Adipose tissue (tissue), 3 donors: Measurements from ENCODE around the gene PAGR1. TPM values are rescaled to one million over a fixed set of nuclear protein-coding genes. Genes with fewer than 3 reads are reported as not detected.
"Not testable (repeated sequence)": the region's sequence is repeated elsewhere in the genome, so short reads cannot be mapped to it uniquely, and the experiment has no call there.

Experiments
- H3K27ac ChIP-seq: one replicate; pipeline ENCODE4 v1.5.1; 2013; ENCODE audit warnings: low read depth, low read length
- WGBS, 3 donors: extraction: QIAGEN DNeasy Blood & Tissue Kit; methylation state at CpG; one replicate each; pipeline ENCODE4 v1.1.7; 2013; 5-methylcytosine and 5-hydroxymethylcytosine counted together
- polyA plus RNA-seq, 3 donors: library from polyadenylated mRNA; stranded (reverse); fragments of 200-250 nt; gene quantifications; one replicate each; pipeline ENCODE4 v1.2.3, GENCODE V29; 2013
- donor health status: healthy with polysubstance abuse.
- donor health status: Bipolar disorder and iron deficiency.
- donor health status: healthy.

Gene PAGR1
- 10 to 100 TPM; 15.2 to 33.3 (median 18.5) TPM for polyA plus RNA-seq

- 0 to 1% (median 1%) methylated on average over 57 to 70 of the region's 70 CpGs for WGBS, 3 donors
- H3K27ac ChIP-seq = peak within 1 kb of the TSS; percentile 34
Measured at GRCh38 chr16:29815793-29816693, at the start of gene PAGR1. Gene PAGR1 (plus strand): TSS chr16:29816152. CDS start chr16:29816526, 374 bp downstream.

DNA sequence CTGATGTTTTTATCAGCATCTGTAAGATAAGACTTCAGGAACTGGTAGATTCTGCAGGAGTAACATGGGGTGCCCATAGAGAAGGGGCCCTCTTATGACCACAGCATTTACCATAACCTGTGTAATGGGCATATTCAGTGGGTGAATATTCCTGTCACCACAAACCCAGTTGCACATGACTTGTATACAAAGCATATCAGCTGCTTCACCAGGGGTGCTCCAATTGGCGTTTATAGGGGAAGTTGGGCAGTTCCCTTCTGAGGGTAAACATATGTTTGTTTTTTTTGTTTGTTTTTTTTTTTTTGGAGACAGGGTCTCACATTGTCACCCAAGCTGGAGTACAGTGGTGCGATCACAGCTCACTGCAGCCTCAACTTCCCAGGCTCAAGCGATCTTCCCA is 49.4 kb upstream of the PAGR1 start:
- WGBS, 3 donors = 76 to 90% (median 77%) methylated on average over 3 of the region's 3 CpGs
- no peak overlapping the region for H3K27ac ChIP-seq

- WGBS, 3 donors = 92 to 95% (median 93%) methylated on average over 3 of the region's 3 CpGs
- no peak overlapping the region for H3K27ac ChIP-seq
Measured at GRCh38 chr16:29767062-29767461, 48.9 kb upstream of the PAGR1 start.

DNA sequence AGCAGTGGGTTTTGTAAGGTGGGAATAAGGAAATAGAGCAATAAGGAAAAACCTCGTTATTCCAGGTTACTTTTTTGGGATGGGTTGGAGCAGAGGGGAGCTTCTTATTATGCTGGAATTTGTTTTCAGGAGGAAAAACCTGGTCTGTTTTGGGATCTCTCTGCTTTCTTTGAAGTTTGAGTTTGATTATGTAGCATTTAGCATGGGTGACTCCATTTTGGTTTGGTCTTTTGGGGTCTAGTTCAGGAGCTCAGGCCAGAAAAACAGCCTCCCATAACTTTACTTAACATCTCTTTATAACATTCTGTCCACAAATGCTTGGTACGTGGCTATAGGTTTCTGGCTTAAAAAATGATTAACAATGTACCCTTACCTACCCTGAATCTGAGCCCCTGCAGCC is 46.4 kb upstream of the PAGR1 start:
- 82 to 96% (median 82%) methylated on average over 2 of the region's 2 CpGs for WGBS, 3 donors
- no peak overlapping the region for H3K27ac ChIP-seq

DNA sequence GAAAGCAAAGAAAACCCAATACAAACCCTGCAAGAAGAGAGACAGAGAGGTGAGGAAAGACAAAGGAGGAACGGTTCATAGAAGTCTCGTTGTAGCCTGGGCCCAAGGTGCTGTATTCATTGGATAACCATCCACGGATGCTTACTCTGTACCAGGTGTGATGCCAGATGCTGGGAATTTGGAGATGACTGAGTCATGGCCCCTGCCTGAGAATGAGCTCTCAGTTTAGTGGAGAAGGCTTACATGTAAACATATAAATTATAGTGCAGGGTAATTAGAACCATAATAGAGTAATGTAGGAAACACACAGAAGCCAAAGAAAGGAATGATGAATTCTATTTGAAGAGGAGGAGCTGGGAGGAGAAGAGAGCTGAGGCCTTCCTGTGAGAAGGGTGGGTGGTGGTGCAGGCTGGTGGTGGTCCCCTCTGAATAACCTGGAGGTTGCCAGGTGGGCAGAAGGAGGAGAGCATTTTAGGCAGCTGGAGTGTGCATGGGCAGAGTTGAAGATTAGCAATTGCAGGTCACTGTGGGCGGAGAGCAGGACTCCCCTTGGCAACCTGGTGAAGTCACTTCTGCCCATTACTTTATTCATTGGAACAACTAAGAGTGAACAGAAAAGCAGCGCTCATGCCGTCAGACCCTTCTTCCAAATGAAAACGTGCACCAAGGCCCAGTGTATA is 45.6 kb upstream of the PAGR1 start:
- no peak overlapping the region for H3K27ac ChIP-seq
- WGBS, 3 donors = 67 to 85% (median 67%) methylated on average over 7 of the region's 7 CpGs

DNA sequence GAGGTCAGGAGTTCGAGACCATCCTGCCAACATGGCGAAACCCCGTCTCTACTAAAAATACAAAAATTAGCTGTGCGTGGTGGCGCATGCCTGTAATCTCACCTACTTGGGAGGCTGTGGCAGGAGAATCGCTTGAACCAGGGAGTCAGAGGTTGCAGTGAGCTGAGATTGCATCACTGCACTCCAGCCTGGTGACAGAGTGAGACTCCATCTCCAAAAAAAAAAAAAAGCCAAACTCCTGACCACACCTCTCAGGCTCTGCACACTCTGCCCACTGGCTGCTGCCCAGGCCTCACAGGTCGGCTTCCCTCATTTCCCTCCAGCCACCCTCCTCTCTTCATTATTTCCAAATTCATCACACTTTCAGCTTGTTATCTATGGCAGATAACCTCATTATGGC is 43.6 kb upstream of the PAGR1 start:
- WGBS, 3 donors = 78 to 85% (median 82%) methylated on average over 7 of the region's 7 CpGs

DNA sequence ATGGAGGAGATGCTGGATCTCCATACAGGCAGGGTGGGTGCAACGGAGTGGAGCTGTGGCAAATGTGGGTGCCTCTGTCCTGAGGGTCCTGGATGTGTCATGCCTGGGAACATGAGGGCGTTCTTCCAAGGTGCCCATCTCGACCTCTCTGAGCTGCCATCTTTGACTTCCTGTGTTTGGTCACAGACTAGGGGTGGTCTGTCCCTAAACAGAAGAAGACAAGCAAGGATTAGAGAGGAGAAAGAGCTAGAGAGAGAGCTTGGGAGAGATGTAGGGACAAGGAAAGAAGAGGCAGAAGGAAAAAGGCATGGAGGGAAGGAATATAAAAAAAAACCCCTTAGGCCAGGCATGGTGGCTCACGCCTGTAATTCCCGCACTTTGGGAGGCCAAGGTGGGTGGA is 41.2 kb upstream of the PAGR1 start:
- no peak overlapping the region for H3K27ac ChIP-seq
- 90 to 95% (median 90%) methylated on average over 5 of the region's 5 CpGs for WGBS, 3 donors

More for the DNA sequence above, 43.6 kb upstream of the PAGR1 start:
- not testable (repeated sequence) for H3K27ac ChIP-seq

- 68 to 78% (median 70%) methylated on average over 4 of the region's 4 CpGs for WGBS, 3 donors
- H3K27ac ChIP-seq = no peak overlapping the region
Measured at GRCh38 chr16:29775742-29776408, 40.1 kb upstream of the PAGR1 start.

- 73 to 82% (median 77%) methylated on average over 10 of the region's 10 CpGs for WGBS, 3 donors
- H3K27ac ChIP-seq = no peak within 1 kb of the TSS
Measured at GRCh38 chr16:29777576-29778350, 38.2 kb upstream of the PAGR1 start, which contains the start of gene ZG16. Gene ZG16 (plus strand): TSS chr16:29778256. CDS start chr16:29779267, 1,011 bp downstream.

DNA sequence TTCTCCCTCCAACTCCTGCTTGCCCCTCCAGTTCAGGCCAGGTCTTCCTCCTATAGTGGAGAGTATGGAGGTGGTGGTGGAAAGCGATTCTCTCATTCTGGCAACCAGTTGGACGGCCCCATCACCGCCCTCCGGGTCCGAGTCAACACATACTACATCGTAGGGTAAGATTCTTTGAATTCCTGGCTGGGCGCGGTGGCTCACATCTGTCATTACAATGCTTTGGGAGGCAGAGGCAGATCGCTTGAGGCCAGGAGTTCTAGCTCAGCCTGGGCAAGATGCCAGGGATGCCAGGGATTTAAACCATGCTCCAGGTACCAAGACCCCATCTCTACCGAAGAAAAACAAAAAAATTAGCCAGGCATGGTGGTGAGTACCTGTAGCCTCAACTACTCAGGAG is 36.5 kb upstream of the PAGR1 start:
- no peak overlapping the region for H3K27ac ChIP-seq
- 61 to 72% (median 68%) methylated on average over 10 of the region's 10 CpGs for WGBS, 3 donors

DNA sequence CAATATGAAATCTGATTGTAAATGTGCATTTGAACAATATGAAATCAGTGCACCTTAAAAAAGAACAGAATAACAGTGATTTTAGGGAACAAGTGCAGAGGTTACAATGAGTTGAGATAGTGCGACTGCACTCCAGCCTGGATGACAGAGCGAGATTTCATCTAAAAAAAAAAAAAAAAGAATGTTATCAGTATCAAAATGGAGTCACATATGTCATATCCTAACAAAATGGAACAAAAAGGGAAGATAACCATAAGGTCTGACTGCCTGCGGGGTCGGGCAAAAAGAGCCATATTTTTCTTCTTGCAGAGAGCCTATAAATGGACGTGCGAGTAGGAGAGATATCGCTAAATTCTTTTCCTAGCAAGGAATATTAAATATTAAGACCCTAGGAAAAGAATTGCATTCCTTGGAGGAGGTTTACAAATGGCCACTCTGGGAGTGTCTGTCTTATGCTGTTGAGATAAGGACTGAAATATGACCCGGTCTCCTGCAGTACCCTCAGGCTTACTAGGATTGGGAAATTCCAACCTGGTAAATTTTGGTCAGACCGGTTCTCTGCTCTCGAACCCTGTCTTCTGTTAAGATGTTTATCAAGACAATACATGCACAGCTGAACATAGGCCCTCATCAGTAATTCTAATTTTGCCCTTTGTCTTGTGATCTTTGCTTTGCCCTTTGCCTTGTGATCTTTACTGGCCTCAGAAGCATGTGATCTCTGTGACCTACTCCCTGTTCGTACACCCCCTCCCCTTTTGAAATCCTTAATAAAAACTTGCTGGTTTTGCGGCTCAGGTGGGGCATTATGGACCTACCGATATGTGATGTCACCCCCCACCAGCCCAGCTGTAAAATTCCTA is 32.6 kb upstream of the PAGR1 start:
- 76 to 83% (median 80%) methylated on average over 13 of the region's 13 CpGs for WGBS, 3 donors

GRCh38 chr16:29784157-29784556 is 31.8 kb upstream of the PAGR1 start:
- H3K27ac ChIP-seq = no peak overlapping the region
- WGBS, 3 donors = 93 to 98% (median 94%) methylated on average over 2 of the region's 2 CpGs

More for the DNA sequence above, 32.6 kb upstream of the PAGR1 start:
- not testable (repeated sequence) for H3K27ac ChIP-seq

GRCh38 chr16:29784901-29785500 is 31.0 kb upstream of the PAGR1 start:
- 11 to 14% (median 14%) methylated on average over 38 of the region's 38 CpGs for WGBS, 3 donors

GRCh38 chr16:29787155-29787554 is 28.8 kb upstream of the PAGR1 start:
- WGBS, 3 donors = 83 to 90% (median 90%) methylated on average over 4 of the region's 4 CpGs
- H3K27ac ChIP-seq = not testable (repeated sequence)

More at GRCh38 chr16:29784901-29785500, 31.0 kb upstream of the PAGR1 start:
- H3K27ac ChIP-seq = no peak overlapping the region

- WGBS, 3 donors = 57 to 66% (median 64%) methylated on average over 20 of the region's 20 CpGs
- no peak overlapping the region for H3K27ac ChIP-seq
Measured at GRCh38 chr16:29789775-29790182, 26.2 kb upstream of the PAGR1 start.

GRCh38 chr16:29790183-29790948 is 25.6 kb upstream of the PAGR1 start, which contains the start of gene KIF22:
Gene KIF22 (plus strand): TSS chr16:29790751. CDS start chr16:29790760, 9 bp downstream.
- no peak within 1 kb of the TSS for H3K27ac ChIP-seq
- 1% methylated on average over 63 to 67 of the region's 67 CpGs for WGBS, 3 donors
